ENCODE measurements around the gene EDA. TPM values are rescaled to one million over a fixed set of nuclear protein-coding genes. Genes with fewer than 3 reads are reported as not detected.

The EDA gene
- total and polyA plus RNA-seq, 2 donors = 0.76 to 1.5 TPM

DNA sequence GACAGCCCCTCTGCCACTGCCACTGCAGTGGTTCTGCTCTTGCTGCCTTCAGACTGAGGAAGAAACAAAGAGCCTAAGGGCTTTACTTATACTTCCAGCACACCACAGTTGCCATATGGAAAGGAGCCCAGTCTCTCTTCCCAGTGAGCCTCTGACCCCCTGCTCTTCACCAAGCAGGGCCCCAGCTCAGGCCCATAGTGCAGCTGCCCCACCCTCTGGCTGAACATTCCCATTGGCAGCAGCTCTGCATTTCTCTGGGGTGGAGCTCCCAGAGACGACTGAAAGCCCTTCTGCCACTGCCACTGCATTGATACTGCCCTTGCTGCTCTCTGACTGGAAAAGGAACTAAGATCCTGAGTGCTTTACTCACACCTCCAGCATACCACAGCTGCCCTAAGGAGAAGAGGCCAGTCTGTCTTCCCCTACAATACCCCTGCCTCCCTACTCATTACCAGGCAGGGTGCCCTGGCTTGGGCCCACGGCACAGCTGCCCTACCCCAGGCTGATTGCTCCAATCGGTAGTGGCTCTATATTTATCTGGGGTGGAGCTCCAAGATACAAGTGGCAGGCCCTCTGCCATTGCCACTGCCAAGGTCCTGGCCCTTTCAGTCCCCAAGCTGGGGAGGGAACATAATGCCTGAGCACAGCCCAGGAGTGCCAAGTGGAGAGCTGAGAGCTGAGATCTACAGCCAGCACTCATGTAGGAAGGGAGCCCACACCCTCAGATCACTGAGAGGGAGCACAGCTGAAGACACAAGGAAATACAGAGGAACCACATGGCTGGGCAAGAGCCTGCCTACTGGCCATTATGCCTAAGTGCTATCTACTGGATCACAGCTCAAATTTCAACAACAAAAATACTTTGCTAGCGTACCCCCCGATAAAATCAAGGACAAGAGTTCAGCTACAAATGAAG is 397.8 kb downstream of the EDA start:
- 82% methylated on average over 5 of the region's 5 CpGs for WGBS
- Histone ChIP-seq H3K27ac (ENCODE audit: low read depth in 1 of 2, low read length in 1 of 2) (no peak overlapping the region), H3K27me3 (ENCODE audit: control insufficient read depth in 2 of 2, insufficient read depth in 1 of 2, low read length in 1 of 2) (no peaks in the 10 kb centered on the region), H3K4me1 (ENCODE audit: control insufficient read depth in 2 of 2, insufficient read depth in 2 of 2, low read length in 2 of 2) (no peaks in the 10 kb centered on the region), H3K4me3 (ENCODE audit: low read length in 2 of 2) (no peak overlapping the region), H3K9me3 (ENCODE audit: control insufficient read depth in 2 of 2, insufficient read depth in 1 of 2, low read length in 1 of 2) (no peaks in the 10 kb centered on the region), H3K36me3 (ENCODE audit: control insufficient read depth in 2 of 2, insufficient read depth in 2 of 2, low read length in 1 of 2) (no peaks in the 10 kb centered on the region)
- no peak for DNase-seq (ENCODE audit: low read depth in 6 of 9, low spot score in 9 of 9)

DNA sequence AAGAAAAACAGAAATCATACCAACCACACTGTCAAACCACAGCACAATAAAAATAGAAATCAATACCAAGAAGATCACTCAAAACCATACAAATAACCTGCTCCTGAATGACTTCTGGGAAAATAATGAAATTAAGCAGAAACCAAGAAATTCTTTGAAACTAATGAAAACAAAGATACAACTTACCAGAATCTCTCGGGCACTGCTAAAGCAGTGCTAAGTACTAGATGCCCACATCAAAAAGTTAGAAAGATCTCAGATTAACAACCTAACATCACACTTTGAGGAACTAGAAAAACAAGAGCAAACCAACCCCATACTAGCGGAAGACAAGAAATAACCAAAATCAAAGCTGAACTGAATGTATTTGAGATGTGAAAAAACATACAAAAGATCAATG is 400.6 kb downstream of the EDA start:
- Histone ChIP-seq H3K27me3 (ENCODE audit: control insufficient read depth in 2 of 2, insufficient read depth in 1 of 2, low read length in 1 of 2) (no peaks in the 10 kb centered on the region), H3K36me3 (ENCODE audit: control insufficient read depth in 2 of 2, insufficient read depth in 2 of 2, low read length in 1 of 2) (no peaks in the 10 kb centered on the region), H3K4me1 (ENCODE audit: control insufficient read depth in 2 of 2, insufficient read depth in 2 of 2, low read length in 2 of 2) (no peaks in the 10 kb centered on the region), H3K4me3 (ENCODE audit: low read length in 2 of 2) (no peak overlapping the region), H3K27ac (ENCODE audit: low read depth in 1 of 2, low read length in 1 of 2) (no peak overlapping the region), H3K9me3 (ENCODE audit: control insufficient read depth in 2 of 2, insufficient read depth in 1 of 2, low read length in 1 of 2) (no peaks in the 10 kb centered on the region)
- WGBS = 89% methylated on average over 2 of the region's 2 CpGs
- DNase-seq (ENCODE audit: low read depth in 6 of 9, low spot score in 9 of 9) = no peak

DNA sequence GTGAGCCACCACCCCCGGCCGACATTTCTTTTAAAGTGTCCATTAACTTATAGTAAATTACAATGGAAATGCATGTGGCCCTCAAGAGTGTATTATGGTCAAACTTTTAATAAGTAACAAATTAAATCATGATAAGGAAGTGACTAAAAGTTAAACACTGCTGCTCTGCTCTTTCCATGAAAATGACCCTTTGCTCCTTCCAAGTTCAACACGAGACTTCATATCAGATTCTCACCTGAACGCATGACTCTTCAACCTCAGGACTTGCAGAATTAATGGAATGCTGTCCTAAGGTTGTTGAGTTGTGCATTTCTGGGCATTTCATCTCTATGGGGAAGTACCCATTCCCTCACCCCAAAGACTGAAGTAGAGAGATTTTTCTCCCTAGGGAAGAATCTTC is 406.7 kb downstream of the EDA start:
- no peak for DNase-seq (ENCODE audit: low read depth in 6 of 9, low spot score in 9 of 9)
- H3K36me3 ChIP-seq (ENCODE audit: control insufficient read depth in 2 of 2, insufficient read depth in 2 of 2, low read length in 1 of 2) = no peaks in the 10 kb centered on the region

DNA sequence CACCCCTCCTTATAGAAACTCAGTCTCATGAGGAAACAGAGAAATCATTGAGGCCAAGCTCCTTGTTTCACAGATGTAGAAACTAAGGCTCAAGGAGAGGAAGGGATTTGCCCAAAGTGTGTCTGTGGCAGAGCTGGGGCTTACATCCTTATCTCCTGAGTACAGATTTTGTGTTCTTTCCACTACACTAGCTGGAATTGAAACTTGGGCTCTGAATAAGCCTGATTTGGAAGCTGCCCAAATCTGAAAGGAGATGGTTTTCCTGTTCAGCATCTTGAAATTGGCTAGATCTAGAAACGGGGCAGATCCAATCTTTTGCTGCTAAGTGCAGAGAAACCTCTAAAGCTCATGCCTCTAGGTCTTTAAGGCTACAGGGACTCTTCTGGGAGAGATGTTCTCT is 409.6 kb downstream of the EDA start:
- H3K4me1 ChIP-seq (ENCODE audit: control insufficient read depth in 2 of 2, insufficient read depth in 2 of 2, low read length in 2 of 2) = no peaks in the 10 kb centered on the region
- H3K9me3 ChIP-seq (ENCODE audit: control insufficient read depth in 2 of 2, insufficient read depth in 1 of 2, low read length in 1 of 2) = no peaks in the 10 kb centered on the region
- no peak overlapping the region for H3K27ac ChIP-seq (ENCODE audit: low read depth in 1 of 2, low read length in 1 of 2)
- WGBS = 0% methylated on average over 1 of the region's 1 CpG
- no peak overlapping the region for H3K4me3 ChIP-seq (ENCODE audit: low read length in 2 of 2)
- no peaks in the 10 kb centered on the region for H3K27me3 ChIP-seq (ENCODE audit: control insufficient read depth in 2 of 2, insufficient read depth in 1 of 2, low read length in 1 of 2)
- no peak for DNase-seq (ENCODE audit: low read depth in 6 of 9, low spot score in 9 of 9)
- H3K36me3 ChIP-seq (ENCODE audit: control insufficient read depth in 2 of 2, insufficient read depth in 2 of 2, low read length in 1 of 2) = no peaks in the 10 kb centered on the region

More for the DNA sequence above, 406.7 kb downstream of the EDA start:
- H3K4me3 ChIP-seq (ENCODE audit: low read length in 2 of 2) = no peak overlapping the region
- 94% methylated on average over 4 of the region's 4 CpGs for WGBS
- H3K9me3 ChIP-seq (ENCODE audit: control insufficient read depth in 2 of 2, insufficient read depth in 1 of 2, low read length in 1 of 2) = no peaks in the 10 kb centered on the region
- H3K27me3 ChIP-seq (ENCODE audit: control insufficient read depth in 2 of 2, insufficient read depth in 1 of 2, low read length in 1 of 2) = no peaks in the 10 kb centered on the region
- H3K27ac ChIP-seq (ENCODE audit: low read depth in 1 of 2, low read length in 1 of 2) = no peak overlapping the region
- H3K4me1 ChIP-seq (ENCODE audit: control insufficient read depth in 2 of 2, insufficient read depth in 2 of 2, low read length in 2 of 2) = no peaks in the 10 kb centered on the region

DNA sequence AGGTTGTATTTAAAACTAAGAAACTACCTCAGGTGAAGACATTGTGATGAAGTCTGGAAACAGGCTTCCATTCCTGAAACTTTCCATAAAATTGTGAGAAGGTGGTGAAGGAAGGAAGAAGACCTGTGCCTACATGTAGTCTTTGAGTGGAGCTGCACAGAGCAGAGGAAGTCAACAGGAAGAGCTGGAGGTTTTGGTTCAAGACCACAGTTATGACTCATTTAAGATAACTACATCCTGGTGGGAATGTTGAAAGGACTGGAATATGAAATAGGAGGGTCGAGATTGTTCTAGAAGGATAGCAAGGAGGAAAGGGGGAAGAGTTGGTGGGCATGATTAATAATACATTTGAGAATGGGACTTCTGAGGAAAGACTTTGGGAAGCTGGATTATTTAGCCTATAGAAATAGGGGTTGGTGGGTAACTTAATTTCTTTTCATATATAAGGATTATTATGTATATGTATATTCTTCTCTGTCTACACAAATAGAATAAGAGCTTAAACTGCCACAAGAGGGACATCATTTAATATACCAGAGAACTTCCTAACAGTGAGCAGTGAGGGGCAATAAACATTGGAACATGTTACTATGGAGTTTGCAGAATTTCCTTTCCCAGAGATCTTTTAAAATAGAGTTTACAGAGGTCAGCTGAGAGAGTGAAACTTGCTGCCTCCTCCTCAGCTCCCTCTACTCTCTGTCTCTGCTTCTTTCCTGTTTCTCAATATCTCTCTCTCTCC is 410.4 kb downstream of the EDA start:
- H3K4me3 ChIP-seq (ENCODE audit: low read length in 2 of 2) = no peak overlapping the region
- no peaks in the 10 kb centered on the region for H3K9me3 ChIP-seq (ENCODE audit: control insufficient read depth in 2 of 2, insufficient read depth in 1 of 2, low read length in 1 of 2)
- H3K4me1 ChIP-seq (ENCODE audit: control insufficient read depth in 2 of 2, insufficient read depth in 2 of 2, low read length in 2 of 2) = no peaks in the 10 kb centered on the region
- H3K27ac ChIP-seq (ENCODE audit: low read depth in 1 of 2, low read length in 1 of 2) = no peak overlapping the region
- no peak for DNase-seq (ENCODE audit: low read depth in 6 of 9, low spot score in 9 of 9)
- no peaks in the 10 kb centered on the region for H3K36me3 ChIP-seq (ENCODE audit: control insufficient read depth in 2 of 2, insufficient read depth in 2 of 2, low read length in 1 of 2)
- 10% methylated on average over 1 of the region's 1 CpG for WGBS
- H3K27me3 ChIP-seq (ENCODE audit: control insufficient read depth in 2 of 2, insufficient read depth in 1 of 2, low read length in 1 of 2) = no peaks in the 10 kb centered on the region

DNA sequence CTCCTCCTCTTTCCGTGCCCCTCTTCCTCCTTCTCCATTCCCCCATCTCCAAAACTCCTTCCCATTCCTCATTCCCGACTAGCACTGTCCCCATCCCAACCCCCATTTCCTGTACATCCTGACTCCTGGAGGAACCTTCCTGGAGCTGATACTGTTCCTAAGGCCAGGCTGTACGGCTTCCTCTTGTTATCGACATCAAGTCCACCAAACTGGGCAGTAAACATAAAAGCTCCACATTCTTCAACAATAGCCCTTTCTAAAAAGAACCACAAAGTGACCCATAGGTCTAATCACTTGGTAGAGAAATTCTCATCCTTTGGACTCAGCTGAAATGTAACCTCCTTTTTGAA is 410.9 kb downstream of the EDA start:
- Histone ChIP-seq H3K4me1 (ENCODE audit: control insufficient read depth in 2 of 2, insufficient read depth in 2 of 2, low read length in 2 of 2) (no peaks in the 10 kb centered on the region), H3K27ac (ENCODE audit: low read depth in 1 of 2, low read length in 1 of 2) (no peak overlapping the region), H3K4me3 (ENCODE audit: low read length in 2 of 2) (no peak overlapping the region), H3K9me3 (ENCODE audit: control insufficient read depth in 2 of 2, insufficient read depth in 1 of 2, low read length in 1 of 2) (no peaks in the 10 kb centered on the region), H3K36me3 (ENCODE audit: control insufficient read depth in 2 of 2, insufficient read depth in 2 of 2, low read length in 1 of 2) (no peaks in the 10 kb centered on the region), H3K27me3 (ENCODE audit: control insufficient read depth in 2 of 2, insufficient read depth in 1 of 2, low read length in 1 of 2) (no peaks in the 10 kb centered on the region)
- no peak for DNase-seq (ENCODE audit: low read depth in 6 of 9, low spot score in 9 of 9)
- 70% methylated on average over 4 of the region's 4 CpGs for WGBS

DNA sequence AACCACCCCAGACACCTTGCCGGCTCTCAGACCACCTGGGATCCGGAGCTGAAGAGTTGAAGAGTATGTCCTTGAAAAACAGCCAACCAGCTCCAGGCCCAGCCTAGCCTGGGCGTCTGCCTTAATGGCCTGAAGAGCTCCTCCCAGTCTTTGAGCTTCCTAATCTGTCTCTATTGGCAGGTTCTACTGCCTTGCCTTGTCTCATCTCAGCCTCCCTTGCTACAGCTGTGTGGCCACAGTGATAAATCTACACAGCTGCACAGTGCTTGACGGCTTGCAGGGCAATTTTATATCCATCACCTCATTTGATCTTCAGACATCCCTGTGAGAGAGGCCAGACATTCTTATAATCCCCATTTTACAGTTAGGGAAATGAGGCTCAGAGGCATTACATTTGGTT is 413.9 kb downstream of the EDA start:
- no peak for DNase-seq (ENCODE audit: low read depth in 6 of 9, low spot score in 9 of 9)
- Histone ChIP-seq H3K4me3 (ENCODE audit: low read length in 2 of 2) (no peak overlapping the region), H3K27me3 (ENCODE audit: control insufficient read depth in 2 of 2, insufficient read depth in 1 of 2, low read length in 1 of 2) (no peaks in the 10 kb centered on the region), H3K27ac (ENCODE audit: low read depth in 1 of 2, low read length in 1 of 2) (no peak overlapping the region), H3K9me3 (ENCODE audit: control insufficient read depth in 2 of 2, insufficient read depth in 1 of 2, low read length in 1 of 2) (no peaks in the 10 kb centered on the region), H3K36me3 (ENCODE audit: control insufficient read depth in 2 of 2, insufficient read depth in 2 of 2, low read length in 1 of 2) (no peaks in the 10 kb centered on the region), H3K4me1 (ENCODE audit: control insufficient read depth in 2 of 2, insufficient read depth in 2 of 2, low read length in 2 of 2) (no peaks in the 10 kb centered on the region)
- 86% methylated on average over 4 of the region's 4 CpGs for WGBS

DNA sequence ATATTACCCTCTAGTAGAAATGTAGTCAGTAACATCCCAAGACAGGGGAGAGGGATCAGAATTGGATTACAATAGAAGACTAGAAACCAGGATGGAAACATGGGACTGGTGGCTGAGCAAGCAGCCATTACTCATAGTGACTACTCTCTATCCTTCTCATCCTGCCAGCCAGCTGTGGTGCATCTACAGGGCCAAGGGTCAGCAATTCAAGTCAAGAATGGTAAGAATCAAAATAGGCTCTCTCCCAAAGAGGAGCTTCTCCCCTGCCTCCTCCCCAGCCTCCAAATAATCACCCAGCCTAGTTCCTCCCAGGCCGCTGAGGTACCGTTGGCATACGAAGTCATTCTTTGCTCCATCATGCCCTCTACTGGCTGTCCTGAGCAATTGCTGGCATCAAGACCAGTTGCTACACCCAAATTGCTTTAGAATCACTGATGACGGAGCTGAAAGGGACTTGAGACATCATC is 414.4 kb downstream of the EDA start:
- no peak overlapping the region for H3K4me3 ChIP-seq (ENCODE audit: low read length in 2 of 2)
- no peaks in the 10 kb centered on the region for H3K27me3 ChIP-seq (ENCODE audit: control insufficient read depth in 2 of 2, insufficient read depth in 1 of 2, low read length in 1 of 2)
- H3K36me3 ChIP-seq (ENCODE audit: control insufficient read depth in 2 of 2, insufficient read depth in 2 of 2, low read length in 1 of 2) = no peaks in the 10 kb centered on the region
- no peaks in the 10 kb centered on the region for H3K4me1 ChIP-seq (ENCODE audit: control insufficient read depth in 2 of 2, insufficient read depth in 2 of 2, low read length in 2 of 2)
- 6% methylated on average over 4 of the region's 4 CpGs for WGBS
- peak in 5 of 9 donors; percentile 8 to 56 (median 14) for DNase-seq (ENCODE audit: low read depth in 6 of 9, low spot score in 9 of 9)
- H3K9me3 ChIP-seq (ENCODE audit: control insufficient read depth in 2 of 2, insufficient read depth in 1 of 2, low read length in 1 of 2) = no peaks in the 10 kb centered on the region
- H3K27ac ChIP-seq (ENCODE audit: low read depth in 1 of 2, low read length in 1 of 2) = no peak overlapping the region

DNA sequence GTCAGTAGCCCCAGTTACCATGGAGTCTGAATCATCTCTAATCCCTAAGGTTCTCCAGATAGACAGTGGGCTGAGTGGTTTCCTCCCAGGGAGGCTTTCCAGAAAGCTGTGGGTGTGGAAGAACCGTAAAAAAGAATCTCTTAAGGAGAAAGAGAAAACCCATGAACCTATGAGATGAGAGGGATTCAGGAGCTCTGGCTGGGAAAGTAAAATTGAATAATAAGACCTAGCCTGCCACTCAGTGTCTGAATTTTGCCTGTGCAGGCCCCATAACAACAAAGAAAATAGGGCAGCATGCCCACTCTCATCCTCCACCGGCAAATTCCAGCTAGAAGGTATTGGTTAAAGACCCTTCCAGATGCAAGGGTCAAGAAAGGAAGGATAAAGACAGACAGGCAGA is 416.9 kb downstream of the EDA start:
- WGBS = 81% methylated on average over 2 of the region's 2 CpGs
- Histone ChIP-seq H3K36me3 (ENCODE audit: control insufficient read depth in 2 of 2, insufficient read depth in 2 of 2, low read length in 1 of 2) (no peaks in the 10 kb centered on the region), H3K4me1 (ENCODE audit: control insufficient read depth in 2 of 2, insufficient read depth in 2 of 2, low read length in 2 of 2) (no peaks in the 10 kb centered on the region), H3K9me3 (ENCODE audit: control insufficient read depth in 2 of 2, insufficient read depth in 1 of 2, low read length in 1 of 2) (no peaks in the 10 kb centered on the region), H3K4me3 (ENCODE audit: low read length in 2 of 2) (no peak overlapping the region), H3K27me3 (ENCODE audit: control insufficient read depth in 2 of 2, insufficient read depth in 1 of 2, low read length in 1 of 2) (no peaks in the 10 kb centered on the region), H3K27ac (ENCODE audit: low read depth in 1 of 2, low read length in 1 of 2) (no peak overlapping the region)
- DNase-seq (ENCODE audit: low read depth in 6 of 9, low spot score in 9 of 9) = no peak
